HEK293 (cell line): ENCODE results near the gene HTT.

Experiments used
- KLF8 ChIP-seq: fragments of 450-650 bp; formaldehyde crosslinking; IDR thresholded peaks from 2 replicates; pipeline ENCODE4 v1.5.1; 2016; ENCODE audit warnings: missing biosample characterization, missing genetic modification characterization
- KLF9 ChIP-seq: fragments of 450-650 bp; formaldehyde crosslinking; IDR thresholded peaks from 2 replicates; pipeline ENCODE4 v1.5.1; 2016; ENCODE audit warnings: missing biosample characterization, missing genetic modification characterization, low read depth
- OSR2 ChIP-seq: fragments of 450-650 bp; formaldehyde crosslinking; IDR thresholded peaks from 2 replicates; pipeline ENCODE4 v1.5.1; 2016; ENCODE audit warnings: missing biosample characterization, missing genetic modification characterization
- PBX3 ChIP-seq: sonication (generic); formaldehyde crosslinking; IDR thresholded peaks from 2 replicates; pipeline ENCODE4 v1.8.1; 2022; ENCODE audit warnings: mild to moderate bottlenecking, moderate library complexity, missing genetic modification reagents
- YY1 ChIP-seq: fragments of 450-650 bp; formaldehyde crosslinking; IDR thresholded peaks from 2 replicates; pipeline ENCODE4 v1.5.1; 2018; ENCODE audit warnings: missing biosample characterization, missing genetic modification characterization
- ZBTB20 ChIP-seq: fragments of 450-650 bp; formaldehyde crosslinking; IDR thresholded peaks from 2 replicates; pipeline ENCODE4 v1.5.1; 2016; ENCODE audit warnings: missing biosample characterization, missing genetic modification characterization
- ZBTB48 ChIP-seq: fragments of 450-650 bp; formaldehyde crosslinking; IDR thresholded peaks from 2 replicates; pipeline ENCODE4 v1.5.1; 2016; ENCODE audit warnings: missing biosample characterization, missing genetic modification characterization
- ZNF121 ChIP-seq: fragments of 450-650 bp; formaldehyde crosslinking; IDR thresholded peaks from 2 replicates; pipeline ENCODE4 v1.5.1; 2016; ENCODE audit warnings: missing biosample characterization, missing genetic modification characterization
- ZNF16 ChIP-seq: fragments of 450-650 bp; formaldehyde crosslinking; IDR thresholded peaks from 2 replicates; pipeline ENCODE4 v1.5.1; 2016; ENCODE audit warnings: low read depth, missing biosample characterization, missing genetic modification characterization
- ZNF548 ChIP-seq: fragments of 450-650 bp; formaldehyde crosslinking; IDR thresholded peaks from 2 replicates; pipeline ENCODE4 v1.5.1; 2016; ENCODE audit warnings: missing biosample characterization, missing genetic modification characterization
- ZNF658 ChIP-seq: fragments of 450-650 bp; formaldehyde crosslinking; IDR thresholded peaks from 2 replicates; pipeline ENCODE4; 2016; ENCODE audit warnings: missing biosample characterization, missing genetic modification characterization
- TF ChIP-seq, protein P1 (sequence below): fragments of 450-650 bp; formaldehyde crosslinking; IDR thresholded peaks from 2 replicates; pipeline ENCODE4 v1.5.1; 2016; ENCODE audit warnings: missing biosample characterization, missing genetic modification characterization
- TF ChIP-seq, protein P2 (sequence below): fragments of 450-650 bp; formaldehyde crosslinking; IDR thresholded peaks from 2 replicates; pipeline ENCODE4 v1.5.1; 2016; ENCODE audit warnings: missing biosample characterization, missing genetic modification characterization, low read depth
- TF ChIP-seq, protein P3 (sequence below): fragments of 450-650 bp; formaldehyde crosslinking; IDR thresholded peaks from 2 replicates; pipeline ENCODE4 v1.5.1; 2016; ENCODE audit warnings: missing biosample characterization, missing genetic modification characterization

DNA sequence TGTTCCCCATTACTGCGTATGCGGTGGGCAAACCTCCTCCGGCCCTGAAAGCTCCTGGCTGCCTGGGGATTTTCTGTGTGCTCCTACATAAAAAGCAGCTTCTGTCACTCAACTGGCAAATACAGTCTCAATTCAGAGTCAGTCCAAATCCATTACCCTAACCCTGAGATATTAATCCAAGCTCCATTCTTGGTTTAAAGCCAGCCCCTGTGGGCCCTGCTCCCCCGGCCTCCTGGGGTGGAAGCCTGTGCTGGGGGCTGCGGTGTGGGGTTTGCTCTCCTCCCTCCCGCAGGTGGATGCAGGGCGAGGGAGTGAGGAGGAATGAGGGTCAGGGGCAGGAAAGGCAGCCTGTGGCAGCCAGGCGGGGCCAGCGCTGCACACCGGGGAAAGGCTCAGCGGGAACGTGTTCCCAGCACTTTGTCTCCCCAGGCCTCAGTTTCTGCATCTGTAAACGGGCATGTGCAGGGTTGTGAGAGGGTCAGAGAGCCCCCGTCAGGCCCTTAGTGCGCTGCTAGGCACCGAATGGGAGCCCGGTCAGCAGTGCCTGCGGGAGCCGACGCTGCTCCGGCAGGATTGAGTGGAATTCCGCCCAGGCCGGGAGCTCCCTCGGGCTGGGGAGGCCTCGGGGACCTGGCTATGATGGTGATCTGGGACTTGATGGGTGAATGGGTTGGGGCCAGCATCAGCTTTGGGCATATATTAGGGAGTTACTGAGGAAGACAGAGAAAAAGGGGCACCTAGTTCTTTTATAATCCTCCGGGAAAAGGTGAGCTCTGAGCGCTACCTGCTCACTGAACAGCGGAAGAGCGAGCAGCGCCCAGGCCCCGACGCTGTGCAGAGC is 212.1 kb downstream of the HTT start:
- TF ChIP-seq, protein P1, sequence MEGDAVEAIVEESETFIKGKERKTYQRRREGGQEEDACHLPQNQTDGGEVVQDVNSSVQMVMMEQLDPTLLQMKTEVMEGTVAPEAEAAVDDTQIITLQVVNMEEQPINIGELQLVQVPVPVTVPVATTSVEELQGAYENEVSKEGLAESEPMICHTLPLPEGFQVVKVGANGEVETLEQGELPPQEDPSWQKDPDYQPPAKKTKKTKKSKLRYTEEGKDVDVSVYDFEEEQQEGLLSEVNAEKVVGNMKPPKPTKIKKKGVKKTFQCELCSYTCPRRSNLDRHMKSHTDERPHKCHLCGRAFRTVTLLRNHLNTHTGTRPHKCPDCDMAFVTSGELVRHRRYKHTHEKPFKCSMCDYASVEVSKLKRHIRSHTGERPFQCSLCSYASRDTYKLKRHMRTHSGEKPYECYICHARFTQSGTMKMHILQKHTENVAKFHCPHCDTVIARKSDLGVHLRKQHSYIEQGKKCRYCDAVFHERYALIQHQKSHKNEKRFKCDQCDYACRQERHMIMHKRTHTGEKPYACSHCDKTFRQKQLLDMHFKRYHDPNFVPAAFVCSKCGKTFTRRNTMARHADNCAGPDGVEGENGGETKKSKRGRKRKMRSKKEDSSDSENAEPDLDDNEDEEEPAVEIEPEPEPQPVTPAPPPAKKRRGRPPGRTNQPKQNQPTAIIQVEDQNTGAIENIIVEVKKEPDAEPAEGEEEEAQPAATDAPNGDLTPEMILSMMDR (tag by site-specific recombination): no peak
- TF ChIP-seq ZBTB48 (no peak), ZNF16 (no peak), ZNF548 (tag by site-specific recombination) (no peak), PBX3 (CRISPR knock-in tag) (no peak), ZBTB20 (tag by site-specific recombination) (no peak), ZNF121 (tag by site-specific recombination) (no peak), KLF9 (tag by site-specific recombination) (no peak), OSR2 (tag by site-specific recombination) (no peak), KLF8 (no peak), ZNF658 (no peak), YY1 (tag by site-specific recombination) (no peak)
- TF ChIP-seq, protein P2, sequence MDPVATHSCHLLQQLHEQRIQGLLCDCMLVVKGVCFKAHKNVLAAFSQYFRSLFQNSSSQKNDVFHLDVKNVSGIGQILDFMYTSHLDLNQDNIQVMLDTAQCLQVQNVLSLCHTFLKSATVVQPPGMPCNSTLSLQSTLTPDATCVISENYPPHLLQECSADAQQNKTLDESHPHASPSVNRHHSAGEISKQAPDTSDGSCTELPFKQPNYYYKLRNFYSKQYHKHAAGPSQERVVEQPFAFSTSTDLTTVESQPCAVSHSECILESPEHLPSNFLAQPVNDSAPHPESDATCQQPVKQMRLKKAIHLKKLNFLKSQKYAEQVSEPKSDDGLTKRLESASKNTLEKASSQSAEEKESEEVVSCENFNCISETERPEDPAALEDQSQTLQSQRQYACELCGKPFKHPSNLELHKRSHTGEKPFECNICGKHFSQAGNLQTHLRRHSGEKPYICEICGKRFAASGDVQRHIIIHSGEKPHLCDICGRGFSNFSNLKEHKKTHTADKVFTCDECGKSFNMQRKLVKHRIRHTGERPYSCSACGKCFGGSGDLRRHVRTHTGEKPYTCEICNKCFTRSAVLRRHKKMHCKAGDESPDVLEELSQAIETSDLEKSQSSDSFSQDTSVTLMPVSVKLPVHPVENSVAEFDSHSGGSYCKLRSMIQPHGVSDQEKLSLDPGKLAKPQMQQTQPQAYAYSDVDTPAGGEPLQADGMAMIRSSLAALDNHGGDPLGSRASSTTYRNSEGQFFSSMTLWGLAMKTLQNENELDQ (tag by site-specific recombination): no peak
- TF ChIP-seq, protein P3, sequence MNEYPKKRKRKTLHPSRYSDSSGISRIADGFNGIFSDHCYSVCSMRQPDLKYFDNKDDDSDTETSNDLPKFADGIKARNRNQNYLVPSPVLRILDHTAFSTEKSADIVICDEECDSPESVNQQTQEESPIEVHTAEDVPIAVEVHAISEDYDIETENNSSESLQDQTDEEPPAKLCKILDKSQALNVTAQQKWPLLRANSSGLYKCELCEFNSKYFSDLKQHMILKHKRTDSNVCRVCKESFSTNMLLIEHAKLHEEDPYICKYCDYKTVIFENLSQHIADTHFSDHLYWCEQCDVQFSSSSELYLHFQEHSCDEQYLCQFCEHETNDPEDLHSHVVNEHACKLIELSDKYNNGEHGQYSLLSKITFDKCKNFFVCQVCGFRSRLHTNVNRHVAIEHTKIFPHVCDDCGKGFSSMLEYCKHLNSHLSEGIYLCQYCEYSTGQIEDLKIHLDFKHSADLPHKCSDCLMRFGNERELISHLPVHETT: no peak
